GM04504 (cell line): ENCODE data around the gene PCED1B.
"Not testable (repeated sequence)": the region's sequence is repeated elsewhere in the genome, so short reads cannot be mapped to it uniquely, and the experiment has no call there.

ENCODE experiments used
- DNase-seq: peaks from one replicate; pipeline ENCODE4 v3.0.0-alpha.2; 2012; ENCODE audit warnings: low read depth

PCED1B gene

DNA sequence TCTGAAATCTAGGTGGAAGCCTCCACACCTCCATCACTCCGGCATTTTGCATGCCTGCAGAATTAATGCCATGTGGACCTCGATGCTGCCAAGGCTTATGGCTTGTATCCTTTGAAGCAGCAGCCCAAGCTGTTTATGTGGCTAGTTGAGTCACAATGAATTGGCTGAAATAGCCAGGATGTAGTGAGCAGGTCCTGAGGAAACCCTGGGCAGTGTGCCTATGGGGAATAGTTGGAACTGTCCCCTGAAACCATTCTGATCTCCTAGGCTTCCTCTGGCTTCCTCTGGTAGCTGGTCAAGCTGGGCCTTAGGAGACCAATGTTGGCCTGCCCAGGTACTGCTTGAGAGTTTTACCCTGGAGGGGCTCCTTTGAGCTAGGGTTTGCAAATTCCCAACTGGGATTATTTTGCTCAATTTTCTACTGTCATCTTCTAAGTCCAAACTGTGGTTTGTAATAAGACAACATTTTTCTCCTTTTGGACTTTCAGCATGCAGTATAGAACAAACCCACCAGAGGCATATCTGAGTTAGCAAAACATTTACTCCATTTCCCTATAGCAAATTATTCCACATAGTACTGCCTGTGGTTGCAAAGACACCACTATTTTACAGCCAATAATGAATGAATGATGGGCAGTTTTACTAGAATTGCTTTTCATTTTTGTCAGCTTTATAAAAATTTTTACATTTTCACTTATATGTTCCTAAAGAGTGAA, 85.5 kb downstream of the PCED1B start:
- peak; percentile 83 for DNase-seq

DNA sequence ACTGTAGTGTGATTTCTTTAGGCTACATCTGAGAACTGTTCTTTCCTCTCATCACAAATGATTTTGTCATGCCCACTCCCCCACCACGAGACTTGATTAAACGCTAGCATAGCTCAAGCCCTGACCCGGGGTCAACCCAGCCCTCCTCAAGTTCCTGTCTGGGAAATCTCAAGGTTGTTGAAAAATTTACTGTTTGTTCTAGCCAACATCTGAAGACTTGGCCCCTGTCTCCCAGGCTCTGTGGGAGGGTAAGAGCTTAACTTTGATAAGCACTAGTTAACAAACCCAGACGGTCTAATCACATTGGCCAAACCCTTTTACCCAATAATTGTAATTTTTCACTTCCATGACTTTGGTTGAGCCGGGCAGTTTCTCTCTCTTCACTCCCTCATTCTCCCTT, 86.5 kb downstream of the PCED1B start:
- DNase-seq = no peak

- no peak for DNase-seq
These were observed 86.9 kb downstream of the PCED1B start for GRCh38 chr12:47166365-47166764.

DNA sequence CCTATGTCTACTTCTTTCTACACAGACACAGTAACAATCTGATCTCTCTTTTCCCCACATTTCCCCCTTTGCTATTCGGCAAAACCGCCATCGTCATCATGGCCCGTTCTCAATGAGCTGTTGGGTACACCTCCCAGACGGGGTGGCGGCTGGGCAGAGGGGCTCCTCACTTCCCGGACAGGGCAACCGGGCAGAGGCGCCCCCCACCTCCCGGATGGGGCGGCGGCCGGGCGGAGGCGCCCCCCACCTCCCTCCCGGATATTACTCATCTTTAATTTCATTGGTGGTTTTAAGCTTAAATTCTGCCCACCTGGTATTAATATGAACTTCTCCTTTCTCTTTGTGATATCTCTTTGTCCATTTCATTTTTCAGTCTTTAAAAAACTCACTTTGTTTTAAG, 90.9 kb downstream of the PCED1B start:
- not testable (repeated sequence) for DNase-seq

DNA sequence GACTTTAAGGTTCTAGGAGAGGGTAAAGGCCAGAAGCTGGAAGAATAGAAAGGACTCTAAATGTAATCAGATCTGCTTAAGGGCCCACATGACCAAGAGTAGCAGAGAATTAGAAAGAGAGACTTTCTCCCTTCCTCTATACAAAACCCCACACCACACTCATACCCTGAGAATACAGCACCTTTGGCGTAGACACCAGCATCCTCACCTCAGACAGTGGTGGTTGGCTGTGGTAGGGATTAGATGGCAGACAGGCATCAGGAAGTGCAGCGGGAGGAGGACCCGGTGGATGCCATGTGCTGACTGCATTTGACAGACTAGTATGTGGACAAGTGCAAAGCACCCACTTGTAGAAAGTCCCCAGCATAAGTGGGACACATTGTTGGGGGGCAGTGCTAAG, 98.6 kb downstream of the PCED1B start:
- no peak for DNase-seq

DNA sequence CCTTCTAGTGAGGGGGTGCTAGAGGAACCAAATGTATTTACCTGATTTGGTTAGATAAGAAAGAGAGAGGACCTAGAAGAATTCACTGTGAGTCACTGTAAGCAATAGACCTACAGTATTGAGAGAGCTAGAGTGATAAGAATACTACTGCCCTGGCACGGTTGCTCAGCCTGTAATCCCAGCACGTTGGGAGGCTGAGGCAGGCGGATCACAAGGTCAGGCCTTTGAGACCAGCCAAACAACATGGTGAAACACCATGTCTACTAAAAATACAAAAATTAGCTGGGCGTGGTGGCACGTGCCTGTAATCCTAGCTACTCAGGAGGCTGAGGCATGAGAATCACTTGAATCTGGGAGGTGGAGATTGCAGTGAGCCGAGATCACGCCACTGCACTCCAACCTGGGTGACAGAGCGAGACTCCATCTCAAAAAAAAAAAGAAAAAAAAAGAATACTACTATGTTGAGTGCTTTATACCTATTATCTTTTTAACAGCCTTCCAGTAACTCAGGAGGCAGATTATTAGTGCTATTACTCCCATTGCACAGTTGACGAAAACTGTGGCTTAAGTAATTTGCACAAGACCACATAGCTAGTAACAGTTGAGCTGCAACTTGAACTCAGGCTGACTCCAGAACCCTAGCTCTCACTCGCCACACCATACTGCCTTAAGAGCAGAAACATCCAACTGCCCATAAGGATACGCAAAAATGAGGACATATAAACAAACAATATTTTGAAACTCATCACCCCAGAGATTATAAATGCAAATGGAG, 102.9 kb downstream of the PCED1B start:
- not testable (repeated sequence) for DNase-seq

DNA sequence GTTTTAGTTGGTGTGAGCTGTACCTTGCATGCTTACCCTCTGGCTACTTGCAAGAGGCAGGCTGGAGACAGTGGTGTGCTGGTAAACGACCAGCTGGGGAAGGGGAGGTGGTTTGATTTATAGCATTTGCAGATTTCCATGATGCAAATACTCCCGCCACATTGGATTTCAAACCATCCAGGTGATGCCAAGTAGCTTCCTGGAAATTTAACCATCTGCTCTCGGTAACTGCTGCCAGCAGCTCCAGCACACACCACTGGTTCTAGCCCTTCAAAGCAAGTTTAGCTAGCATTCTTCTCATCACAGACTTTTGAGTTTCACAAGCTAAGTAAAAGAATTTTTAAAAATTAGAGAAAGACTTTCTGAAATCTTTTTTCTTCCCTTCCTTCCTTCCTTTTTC, 104.8 kb downstream of the PCED1B start:
- no peak for DNase-seq

DNA sequence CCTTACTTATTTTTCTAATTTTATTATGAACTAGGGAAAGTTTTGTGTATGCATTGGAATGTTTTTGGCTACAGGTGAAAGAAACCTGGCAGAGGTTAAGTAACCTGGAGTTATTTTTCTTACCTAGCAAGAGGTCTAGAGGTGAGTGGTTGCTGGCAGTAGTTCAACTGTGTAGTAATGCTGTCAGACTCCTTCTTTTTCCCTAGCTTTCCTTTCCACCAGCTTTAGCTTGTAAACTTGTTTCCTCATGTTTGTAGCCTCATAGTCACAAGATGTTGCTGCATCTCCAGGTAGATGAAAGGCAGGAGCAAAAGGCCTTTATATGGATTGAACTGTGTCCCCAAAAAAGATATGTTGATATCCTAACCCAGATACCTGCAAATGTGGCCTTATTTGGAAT, 105.4 kb downstream of the PCED1B start:
- DNase-seq = no peak

GRCh38 chr12:47186246-47186645, 106.8 kb downstream of the PCED1B start:
- no peak for DNase-seq

- peak; percentile 39 for DNase-seq
These were observed 109.4 kb downstream of the PCED1B start for GRCh38 chr12:47188576-47189441.

DNA sequence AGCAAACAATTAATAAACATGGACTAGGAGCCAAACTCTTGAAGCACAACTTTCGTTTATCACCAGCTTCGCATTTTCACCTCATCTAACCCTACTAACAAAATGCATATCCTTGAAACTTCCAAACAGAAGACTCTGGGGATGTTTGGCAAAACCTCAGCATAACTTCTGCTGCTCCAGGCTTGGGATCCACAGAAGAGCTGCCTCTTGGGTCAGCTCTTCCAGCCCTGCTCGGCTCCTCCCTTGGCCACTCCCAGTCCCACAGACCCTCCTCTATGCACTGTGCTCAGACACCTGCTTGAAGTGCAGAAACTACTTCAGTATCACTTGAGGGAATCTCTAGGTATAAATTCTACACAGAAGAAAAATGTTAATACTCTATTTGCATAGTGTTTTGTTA, 110.3 kb downstream of the PCED1B start:
- DNase-seq = no peak

DNA sequence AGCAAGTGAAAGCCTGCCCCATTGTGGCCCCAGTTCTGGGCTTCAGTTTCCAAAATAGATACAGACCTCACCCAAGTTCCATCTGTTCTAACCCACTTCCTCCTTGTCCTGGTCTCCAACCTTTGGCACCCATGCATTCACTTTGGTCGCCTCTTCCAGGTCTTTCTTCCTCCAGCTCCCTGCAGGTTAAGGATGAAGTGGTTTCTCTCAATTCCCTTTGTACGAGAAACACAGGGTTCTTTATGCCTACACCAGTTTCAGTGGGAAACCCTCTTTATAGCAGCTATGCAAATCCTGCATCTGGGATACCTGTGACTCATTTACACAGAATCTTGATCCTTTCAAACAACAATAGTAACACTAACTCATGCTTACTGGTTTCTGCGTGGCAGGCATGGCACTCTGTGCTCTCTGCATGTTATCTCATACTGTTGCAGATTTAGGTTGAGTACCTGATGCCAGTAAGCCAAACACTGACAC, 110.9 kb downstream of the PCED1B start:
- no peak for DNase-seq

- no peak for DNase-seq
These were observed 111.5 kb downstream of the PCED1B start for GRCh38 chr12:47190905-47191304.

- DNase-seq = no peak
These were observed 112.6 kb downstream of the PCED1B start for GRCh38 chr12:47192051-47192450.

GRCh38 chr12:47193066-47193465, 113.6 kb downstream of the PCED1B start:
- DNase-seq = no peak

GRCh38 chr12:47194501-47194900, 115.1 kb downstream of the PCED1B start:
- DNase-seq = no peak

DNA sequence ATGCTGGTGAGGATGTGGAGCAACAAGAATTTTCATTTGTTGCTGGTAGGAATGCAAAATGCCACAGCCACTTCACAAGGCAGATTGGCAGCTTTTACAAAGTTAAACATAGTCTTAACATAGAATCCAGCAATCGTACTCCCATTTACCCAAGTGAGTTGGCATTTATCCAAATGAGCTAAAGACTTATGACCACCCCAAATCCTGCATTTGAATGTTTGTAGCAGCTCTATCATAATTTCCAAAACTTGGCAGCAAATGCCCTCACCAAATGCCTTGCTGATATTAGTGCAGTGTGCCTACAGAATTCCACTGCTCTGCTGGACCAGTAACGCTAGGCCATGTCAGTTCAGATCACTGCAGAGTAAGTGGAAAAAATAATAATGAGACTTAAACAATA, 121.0 kb downstream of the PCED1B start:
- no peak for DNase-seq

DNA sequence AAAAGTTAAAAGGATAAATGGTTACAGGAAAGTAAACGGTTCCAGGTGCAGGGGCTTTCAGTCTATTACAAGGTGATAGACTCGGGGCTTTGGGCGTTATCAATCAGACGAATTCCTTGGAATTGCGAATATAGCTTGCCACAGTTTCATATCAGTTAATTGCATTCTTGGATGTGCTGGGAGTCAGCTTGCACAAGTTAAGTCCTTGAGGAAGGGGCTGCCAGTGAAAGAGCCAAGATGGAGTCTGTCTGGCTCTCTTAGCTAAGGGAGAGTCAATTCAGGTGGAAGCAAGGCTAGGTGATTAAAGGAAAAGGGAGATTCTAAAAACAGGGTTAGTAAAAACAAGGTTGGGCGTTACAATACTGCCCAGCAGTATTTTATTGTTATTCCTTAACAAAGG, 121.8 kb downstream of the PCED1B start:
- not testable (repeated sequence) for DNase-seq

DNA sequence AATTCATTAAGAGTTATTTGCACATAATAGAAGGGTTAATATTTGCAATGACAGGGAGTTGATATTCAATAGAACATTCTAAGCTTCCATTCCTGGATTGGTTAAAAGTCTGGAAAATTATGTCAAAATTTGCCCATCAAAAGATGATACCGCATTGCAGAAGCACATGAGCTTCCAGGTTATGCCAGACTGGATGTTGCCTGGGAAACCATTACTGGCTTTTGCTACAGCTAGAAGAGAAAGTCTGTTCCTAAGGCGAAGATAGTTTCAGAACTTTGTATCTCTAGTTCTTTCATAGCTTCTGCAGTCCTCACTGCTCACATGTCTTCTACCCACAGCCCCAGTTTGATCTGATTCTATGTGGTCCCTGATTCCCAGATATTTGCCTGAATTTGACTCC, 122.8 kb downstream of the PCED1B start:
- no peak for DNase-seq

DNA sequence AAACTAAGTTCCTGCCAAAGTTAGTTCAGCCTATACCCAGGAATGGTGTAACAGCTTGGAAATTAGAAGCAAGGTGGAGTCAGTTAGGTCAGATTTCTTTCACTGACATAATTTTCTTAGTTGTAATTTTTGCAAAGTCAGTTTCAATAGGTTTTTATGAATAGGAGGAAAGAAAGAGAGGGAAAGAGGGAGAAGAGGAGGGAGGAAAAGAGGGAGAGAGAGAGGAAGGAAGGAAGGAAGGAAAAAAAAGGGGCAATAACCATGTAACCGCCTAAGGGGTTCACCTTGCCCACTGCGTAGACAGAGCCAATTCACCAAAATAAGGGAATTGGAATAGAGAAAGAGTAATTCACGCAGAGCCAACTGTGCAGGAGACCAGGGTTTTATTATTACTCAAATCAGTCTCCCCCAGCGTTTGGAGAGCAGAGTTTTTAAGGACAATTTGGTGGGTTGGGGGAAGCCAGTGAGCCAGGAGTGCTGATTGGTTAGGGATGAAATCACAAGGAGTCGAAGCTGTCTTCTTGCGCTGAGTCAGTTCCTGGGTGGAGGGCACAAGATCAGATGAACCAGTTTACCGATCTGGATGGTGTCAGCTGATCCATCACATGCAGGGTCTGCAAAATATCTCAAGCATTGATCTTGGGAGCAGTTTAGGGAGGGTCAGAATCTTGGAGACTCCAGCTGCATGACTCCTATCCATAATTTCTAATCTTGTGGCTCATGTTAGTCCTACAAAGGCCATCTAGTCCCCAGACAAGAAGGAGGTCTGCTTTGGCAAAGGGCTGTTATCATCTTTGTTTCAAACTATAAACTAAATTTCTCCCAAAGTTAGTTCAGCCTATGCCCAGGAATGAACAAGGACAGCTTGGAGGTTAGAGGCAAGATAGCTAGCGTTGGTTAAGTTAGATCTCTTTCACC, 126.4 kb downstream of the PCED1B start:
- DNase-seq = no peak
